GM12878 (cell line): Measurements from ENCODE around the gene UTS2. TPM values are rescaled to one million over a fixed set of nuclear protein-coding genes. Genes with fewer than 3 reads are reported as not detected.
A peak's percentile ranks its signal among the peaks of the same experiment; 100 is the strongest.

Source experiments
- ATAC-seq: fragments of 200-7000 bp; cut with Tn5 transposase; 3 replicates; pipeline ENCODE4 v1.9.1; 2020; ENCODE audit warnings: mild to moderate bottlenecking, moderate library complexity
- BruUV-seq: library from RNA; stranded (reverse); fragments of 400-500 nt; replicated peaks from 2 replicates; lab custom pipeline; 2021; lab: Mats Ljungman, UMichigan
- CTCF ChIA-PET: fragments of 300-600 bp; sonication (Branson Sonifier 250); formaldehyde crosslinking; extraction: SDS; loops from one replicate; lab custom pipeline; 2021; ENCODE audit warnings: inconsistent platforms; lab: Yijun Ruan, JAX
- POLR2A ChIA-PET: fragments of 350-600 bp; formaldehyde crosslinking; extraction: SDS; loops from one replicate; lab custom pipeline; 2021; ENCODE audit warnings: inconsistent platforms; lab: Charles Lee
- RAD21 ChIA-PET: fragments of 300-600 bp; sonication (Branson Sonifier 250); formaldehyde crosslinking; loops from one replicate; lab custom pipeline; 2023; ENCODE audit warnings: antibody characterized with exemption; ENCODE audit not compliant: unreplicated experiment; lab: Charles Lee
- SMC1A ChIA-PET: fragments of 300-600 bp; sonication (Branson Sonifier 250); formaldehyde crosslinking; loops from one replicate; lab custom pipeline; 2023; ENCODE audit not compliant: unreplicated experiment, uncharacterized antibody; lab: Charles Lee
- DNase-seq: peaks from one replicate; pipeline ENCODE4 v3.0.0-alpha.2; 2011; ENCODE audit warnings: low read depth, low spot score
- FAIRE-seq: peaks from 3 replicates; lab custom pipeline; 2011; peaks lifted over from hg19 to GRCh38; lab: Jason Lieb, UNC
- H2AFZ ChIP-seq: 2 replicates; pipeline ENCODE4 v1.6.0; 2011; ENCODE audit warnings: low read depth, low read length, control low read depth; ENCODE audit not compliant: control insufficient read depth
- H3K27ac ChIP-seq: 2 replicates; pipeline ENCODE4 v1.5.1; 2011; ENCODE audit warnings: control low read depth; ENCODE audit not compliant: control insufficient read depth, insufficient read depth
- H3K27me3 ChIP-seq, 2 experiments: replicated peaks in 1 of 2; 2 replicates each; pipeline versions ENCODE4 v1.6.0 to v1.6.1; 2011; ENCODE audit warnings: low read length in 1 of 2; ENCODE audit not compliant: control insufficient read depth in 2 of 2, insufficient read depth in 2 of 2
- H3K36me3 ChIP-seq, 2 experiments: 2 replicates each; pipeline ENCODE4 v1.5.1; 2011; ENCODE audit warnings: low read length in 1 of 2; ENCODE audit not compliant: control insufficient read depth in 2 of 2, insufficient read depth in 2 of 2
- H3K4me1 ChIP-seq: 2 replicates; pipeline ENCODE4 v1.6.1; 2011; ENCODE audit warnings: mild to moderate bottlenecking, low read length, moderate library complexity, mixed read lengths; ENCODE audit not compliant: control insufficient read depth, insufficient read depth
- H3K4me2 ChIP-seq: 2 replicates; pipeline ENCODE4 v1.6.0; 2011; ENCODE audit warnings: control low read depth; ENCODE audit not compliant: control insufficient read depth, insufficient read depth
- H3K4me3 ChIP-seq: fragments of 200-600 bp; sonication (generic); 2 replicates; pipeline ENCODE4 v1.5.1; 2016
- H3K79me2 ChIP-seq: 2 replicates; pipeline ENCODE4 v1.6.0; 2011; ENCODE audit warnings: low read length; ENCODE audit not compliant: control insufficient read depth, insufficient read depth
- H3K9ac ChIP-seq: 2 replicates; pipeline ENCODE4 v1.8.0; 2011; ENCODE audit warnings: low read length, control low read depth, mixed read lengths; ENCODE audit not compliant: control insufficient read depth, insufficient read depth
- H3K9me3 ChIP-seq: replicated peaks from 3 replicates; pipeline ENCODE4 v1.5.1; 2011; ENCODE audit warnings: mild to moderate bottlenecking, low read length; ENCODE audit not compliant: control insufficient read depth, insufficient read depth
- H4K20me1 ChIP-seq: 2 replicates; pipeline ENCODE4 v1.6.0; 2011; ENCODE audit not compliant: control insufficient read depth, insufficient read depth
- BCLAF1 ChIP-seq: fragments of 450-650 bp; IDR thresholded peaks from 2 replicates; pipeline ENCODE4 v1.6.1; 2017; ENCODE audit warnings: antibody characterized with exemption, mild to moderate bottlenecking, moderate library complexity
- CBX5 ChIP-seq: sonication (generic); IDR thresholded peaks from 2 replicates; pipeline ENCODE4 v1.6.1; 2016; ENCODE audit warnings: low read depth, moderate library complexity, mild to moderate bottlenecking, inconsistent platforms
- NFYA ChIP-seq: IDR thresholded peaks from 2 replicates; pipeline ENCODE4 v1.6.1; 2011; ENCODE audit warnings: low read depth, mild to moderate bottlenecking, low read length, improper control_type of control experiment, borderline replicate concordance
- RAD51 ChIP-seq: fragments of 450-650 bp; IDR thresholded peaks from 2 replicates; pipeline ENCODE4 v1.6.1; 2016; ENCODE audit warnings: moderate library complexity, mild to moderate bottlenecking, inconsistent platforms
- SP1 ChIP-seq: IDR thresholded peaks from one replicate; pipeline ENCODE4 v1.6.1; 2011; ENCODE audit warnings: low read depth, low read length
- ZBTB4 ChIP-seq: fragments of 450-650 bp; formaldehyde crosslinking; IDR thresholded peaks from 2 replicates; pipeline ENCODE4 v1.4.0; 2022; ENCODE audit warnings: mild to moderate bottlenecking, moderate library complexity
- ZNF622 ChIP-seq: fragments of 450-650 bp; IDR thresholded peaks from 2 replicates; pipeline ENCODE4 v1.6.1; 2017; ENCODE audit warnings: mild to moderate bottlenecking, inconsistent platforms
- ZZZ3 ChIP-seq: IDR thresholded peaks from 2 replicates; pipeline ENCODE4 v1.6.1; 2011; ENCODE audit warnings: low read depth; ENCODE audit not compliant: control insufficient read depth, insufficient read length
- WGBS: methylation state at CpG from one replicate; pipeline ENCODE4 v1.1.6; 2016; ENCODE audit warnings: low lambda C conversion rate; ENCODE audit not compliant: insufficient replicate concordance, insufficient coverage; ENCODE audit errors: missing lambda C conversion rate; 5-methylcytosine and 5-hydroxymethylcytosine counted together
- in situ Hi-C: fragments of 300-500 bp; cut with MboI; formaldehyde crosslinking; loops from 9 replicates; pipeline ENCODE4 v1.14.3; 2018; ENCODE audit warnings: mixed read lengths
- intact Hi-C: fragments of 100-400 bp; cut with micrococcal nuclease; formaldehyde crosslinking; loops from one replicate; pipeline ENCODE4 v1.14.2; 2022; ENCODE audit not compliant: unreplicated experiment
- polyA plus RNA-seq, 11 experiments: library from polyadenylated mRNA; depleted of rRNA in 4 of 11; unstranded in 6 of 11; stranded (reverse) in 5 of 11; fragments of >200 nt; fragmentation: Nextera tagmentation in 4 of 11; fragmentation: Illumina TruSeq in 1 of 11; extraction: Ambion mirVana in 4 of 11; extraction: Trizol in 1 of 11; gene quantifications; 1 replicate in 1 of 11; 2 replicates in 10 of 11; pipeline versions ENCODE4 v1.2.1 to v1.2.3, GENCODE V29; 2011 to 2016; ENCODE audit warnings: inconsistent platforms in 2 of 11, missing spikeins in 2 of 11, low read depth in 1 of 11
- total RNA-seq, 4 experiments: library from RNA; depleted of rRNA in 3 of 4; stranded (reverse); fragments of >200 nt in 3 of 4; fragmentation: Illumina TruSeq in 1 of 4; extraction: Trizol in 1 of 4; gene quantifications; 2 replicates each; pipeline versions ENCODE4 v1.2.1 to v1.2.3, GENCODE V29; 2013 to 2021

The UTS2 gene
- total and polyA plus RNA-seq, 10 of the 15 experiments (the other 5 are each of a cell fraction or from before 2014, with no cell fraction given), result not detected

- no peak for TF ChIP-seq BCLAF1
- TF ChIP-seq ZNF622, result no peak
- TF ChIP-seq ZZZ3, result no peak
- no peak for TF ChIP-seq SP1
- no peak for TF ChIP-seq NFYA
Measured at GRCh38 chr1:7860130-7860529, 7.3 kb upstream of the UTS2 start (continued).

GRCh38 chr1:7859406-7859805 is 6.5 kb upstream of the UTS2 start:
- Histone ChIP-seq H3K9ac (no peak overlapping the region), H3K27ac (no peak overlapping the region), H2AFZ (no peak overlapping the region), H3K4me1 (no peaks in the 10 kb centered on the region), H3K9me3 (no peaks in the 10 kb centered on the region), H3K27me3 (no peaks in the 10 kb centered on the region; a peak in 1 of 4 replicates), H3K36me3 (no peaks in the 10 kb centered on the region), H3K4me3 (no peak overlapping the region), H4K20me1 (no peaks in the 10 kb centered on the region), H3K79me2 (no peaks in the 10 kb centered on the region), H3K4me2 (no peak overlapping the region)
- in situ Hi-C loops (no loop called here), intact Hi-C loops (no loop called here)
- ChIA-PET RAD21 (no interaction called here), SMC1A (no interaction called here), POLR2A (no interaction called here), CTCF (no interaction called here)
- no peak for ATAC-seq
- 38% methylated on average over 7 of the region's 7 CpGs for WGBS
- FAIRE-seq, result no peak
- TF ChIP-seq RAD51 (peak; percentile 21; the same call in 1 of the 2 replicates), CBX5 (no peak), ZBTB4 (no peak)
- BruUV-seq, result no TSS peak
- DNase-seq, result no peak
